ENCODE results near the gene TOR1AIP1. TPM values are rescaled to one million over a fixed set of nuclear protein-coding genes. Genes with fewer than 3 reads are reported as not detected.
"Not testable (repeated sequence)": the region's sequence is repeated elsewhere in the genome, so short reads cannot be mapped to it uniquely, and the experiment has no call there.

TOR1AIP1 gene
- total and polyA plus RNA-seq, 7 donors, result 13.2 to 152 (median 117) TPM

- intact Hi-C loops (cut with DNase I), result no loop called here
- peaks cover 0 to 84% (median 36%) of the 10 kb centered on the region in 4 donors for H3K36me3 ChIP-seq
- TF ChIP-seq, protein P1, sequence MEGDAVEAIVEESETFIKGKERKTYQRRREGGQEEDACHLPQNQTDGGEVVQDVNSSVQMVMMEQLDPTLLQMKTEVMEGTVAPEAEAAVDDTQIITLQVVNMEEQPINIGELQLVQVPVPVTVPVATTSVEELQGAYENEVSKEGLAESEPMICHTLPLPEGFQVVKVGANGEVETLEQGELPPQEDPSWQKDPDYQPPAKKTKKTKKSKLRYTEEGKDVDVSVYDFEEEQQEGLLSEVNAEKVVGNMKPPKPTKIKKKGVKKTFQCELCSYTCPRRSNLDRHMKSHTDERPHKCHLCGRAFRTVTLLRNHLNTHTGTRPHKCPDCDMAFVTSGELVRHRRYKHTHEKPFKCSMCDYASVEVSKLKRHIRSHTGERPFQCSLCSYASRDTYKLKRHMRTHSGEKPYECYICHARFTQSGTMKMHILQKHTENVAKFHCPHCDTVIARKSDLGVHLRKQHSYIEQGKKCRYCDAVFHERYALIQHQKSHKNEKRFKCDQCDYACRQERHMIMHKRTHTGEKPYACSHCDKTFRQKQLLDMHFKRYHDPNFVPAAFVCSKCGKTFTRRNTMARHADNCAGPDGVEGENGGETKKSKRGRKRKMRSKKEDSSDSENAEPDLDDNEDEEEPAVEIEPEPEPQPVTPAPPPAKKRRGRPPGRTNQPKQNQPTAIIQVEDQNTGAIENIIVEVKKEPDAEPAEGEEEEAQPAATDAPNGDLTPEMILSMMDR (IDR thresholded peaks at IDR 0.05), result no peak
- TF ChIP-seq POLR2A (IDR thresholded peaks at IDR 0.05), result no peak
- no peak for TF ChIP-seq EP300 (IDR thresholded peaks at IDR 0.05)
- no peak for TF ChIP-seq POLR2AphosphoS5 (IDR thresholded peaks at IDR 0.05)
- 80 to 90% methylated on average over 1 of the region's 1 CpG for WGBS, 2 donors
- H3K4me3 ChIP-seq, result no peak overlapping the region
- no peaks in the 10 kb centered on the region for H3K27me3 ChIP-seq
- H3K27ac ChIP-seq, result no peak overlapping the region
- no peaks in the 10 kb centered on the region for H3K9me3 ChIP-seq
- DNase-seq, result no peak
- no peaks in the 10 kb centered on the region for H3K4me1 ChIP-seq
Measured at GRCh38 chr1:179853102-179853501, 29.0 kb upstream of the TOR1AIP1 start.

DNA sequence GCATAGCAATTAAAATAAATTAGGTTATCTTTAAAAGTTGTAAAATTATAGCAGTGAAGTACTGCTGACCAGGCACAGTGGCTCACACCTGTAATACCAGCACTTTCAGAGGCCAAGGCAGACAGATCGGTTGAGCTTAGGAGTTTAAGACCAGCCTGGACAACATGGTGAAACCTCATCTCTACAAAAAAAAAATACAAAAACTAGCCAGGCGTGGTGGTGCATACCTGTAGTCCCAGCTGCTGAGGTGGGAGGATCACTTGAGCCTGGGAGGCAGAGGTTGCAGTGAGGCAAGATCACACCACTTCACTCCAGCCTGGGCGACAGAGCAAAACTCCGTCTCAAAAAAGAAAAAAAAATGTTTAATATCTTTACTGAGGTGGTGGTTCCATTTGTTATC, 26.3 kb upstream of the TOR1AIP1 start:
- H3K4me1 ChIP-seq; H3K9me3 ChIP-seq; DNase-seq; intact Hi-C loops (cut with DNase I); H3K27me3 ChIP-seq; H3K27ac ChIP-seq; H3K4me3 ChIP-seq: not testable (repeated sequence)
- 89 to 95% methylated on average over 4 of the region's 4 CpGs for WGBS, 2 donors
- peaks cover 0 to 74% (median 21%) of the 10 kb centered on the region in 4 donors for H3K36me3 ChIP-seq

GRCh38 chr1:179856296-179856695, 25.8 kb upstream of the TOR1AIP1 start:
- Histone ChIP-seq H3K27me3 (no peaks in the 10 kb centered on the region), H3K9me3 (no peaks in the 10 kb centered on the region), H3K4me3 (no peak overlapping the region), H3K36me3 (peaks cover 0 to 71% (median 17%) of the 10 kb centered on the region in 4 donors), H3K4me1 (no peaks in the 10 kb centered on the region), H3K27ac (no peak overlapping the region)
- TF ChIP-seq EP300 (IDR thresholded peaks at IDR 0.05) (no peak), POLR2AphosphoS5 (IDR thresholded peaks at IDR 0.05) (no peak), POLR2A (IDR thresholded peaks at IDR 0.05) (no peak)
- TF ChIP-seq, protein P1 (IDR thresholded peaks at IDR 0.05), result no peak
- intact Hi-C loops (cut with DNase I), result no loop called here
- 92 to 97% methylated on average over 2 of the region's 2 CpGs for WGBS, 2 donors
- no peak for DNase-seq

DNA sequence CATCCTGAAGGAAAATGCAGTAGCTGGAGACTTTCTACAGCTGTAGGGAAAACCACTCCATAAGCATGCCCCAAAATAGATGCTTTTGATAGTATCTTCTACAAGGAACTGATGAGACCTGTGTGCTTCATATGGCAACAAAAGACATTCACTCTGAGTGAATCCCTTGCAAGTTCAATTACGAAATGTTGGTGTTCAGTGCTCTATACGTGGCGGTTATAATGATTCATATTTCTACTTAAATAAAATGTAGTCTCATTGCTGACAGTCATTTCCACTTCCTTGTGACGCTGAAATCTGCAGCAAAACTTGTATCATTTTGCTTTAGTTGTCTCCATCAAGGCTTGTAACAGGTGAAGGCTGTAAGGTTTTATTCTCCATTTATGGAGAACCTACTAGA, 25.1 kb upstream of the TOR1AIP1 start:
- intact Hi-C loops (cut with DNase I), result no loop called here
- 89 to 93% methylated on average over 4 of the region's 4 CpGs for WGBS, 2 donors
- Histone ChIP-seq H3K9me3 (no peaks in the 10 kb centered on the region), H3K4me1 (no peaks in the 10 kb centered on the region), H3K4me3 (no peak overlapping the region), H3K36me3 (peaks cover 0 to 70% (median 11%) of the 10 kb centered on the region in 4 donors), H3K27me3 (no peaks in the 10 kb centered on the region), H3K27ac (no peak overlapping the region)
- TF ChIP-seq, protein P1 (IDR thresholded peaks at IDR 0.05), result no peak
- TF ChIP-seq POLR2A (IDR thresholded peaks at IDR 0.05) (no peak), POLR2AphosphoS5 (IDR thresholded peaks at IDR 0.05) (no peak), EP300 (IDR thresholded peaks at IDR 0.05) (no peak)
- no peak for DNase-seq

DNA sequence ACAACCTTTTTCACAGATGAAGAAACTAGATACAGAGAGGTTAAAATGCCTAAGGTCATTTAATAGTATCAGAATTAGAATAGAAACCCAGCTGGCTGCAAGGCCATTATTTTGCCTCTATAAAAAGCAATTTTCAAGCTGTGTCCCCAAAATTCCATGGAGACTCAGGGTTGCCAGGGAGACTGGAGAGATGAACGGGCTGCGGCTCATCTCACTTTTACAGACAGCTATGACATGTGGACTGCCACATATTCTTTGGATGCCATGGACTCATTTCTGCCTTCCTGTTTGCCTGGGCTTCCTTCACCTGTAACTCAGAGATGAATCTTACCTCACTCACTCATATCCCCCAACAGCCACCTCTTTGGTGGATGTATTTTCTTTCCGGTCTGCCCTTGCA, 21.4 kb upstream of the TOR1AIP1 start:
- DNase-seq, result no peak
- intact Hi-C loops (cut with DNase I), result no loop called here
- Histone ChIP-seq H3K4me3 (no peak overlapping the region), H3K9me3 (no peaks in the 10 kb centered on the region), H3K27me3 (no peaks in the 10 kb centered on the region), H3K36me3 (peaks cover 10 to 80% (median 14%) of the 10 kb centered on the region in 4 donors), H3K27ac (no peak overlapping the region), H3K4me1 (no peaks in the 10 kb centered on the region)
- 94 to 97% methylated on average over 3 of the region's 3 CpGs for WGBS, 2 donors
- TF ChIP-seq, protein P1 (IDR thresholded peaks at IDR 0.05), result no peak
- no peak for TF ChIP-seq POLR2AphosphoS5 (IDR thresholded peaks at IDR 0.05)
- no peak for TF ChIP-seq EP300 (IDR thresholded peaks at IDR 0.05)
- no peak for TF ChIP-seq POLR2A (IDR thresholded peaks at IDR 0.05)
